Medulla oblongata (tissue), 1 donor: Measurements from ENCODE around the gene FLOT2.
A peak's percentile ranks its signal among the peaks of the same experiment; 100 is the strongest.
"Not testable (repeated sequence)": the region's sequence is repeated elsewhere in the genome, so short reads cannot be mapped to it uniquely, and the experiment has no call there.

ENCODE experiments used
- DNase-seq: peaks from one replicate; pipeline ENCODE4 v3.0.0-alpha.2; 2015; ENCODE audit errors: extremely low spot score

The FLOT2 gene

DNA sequence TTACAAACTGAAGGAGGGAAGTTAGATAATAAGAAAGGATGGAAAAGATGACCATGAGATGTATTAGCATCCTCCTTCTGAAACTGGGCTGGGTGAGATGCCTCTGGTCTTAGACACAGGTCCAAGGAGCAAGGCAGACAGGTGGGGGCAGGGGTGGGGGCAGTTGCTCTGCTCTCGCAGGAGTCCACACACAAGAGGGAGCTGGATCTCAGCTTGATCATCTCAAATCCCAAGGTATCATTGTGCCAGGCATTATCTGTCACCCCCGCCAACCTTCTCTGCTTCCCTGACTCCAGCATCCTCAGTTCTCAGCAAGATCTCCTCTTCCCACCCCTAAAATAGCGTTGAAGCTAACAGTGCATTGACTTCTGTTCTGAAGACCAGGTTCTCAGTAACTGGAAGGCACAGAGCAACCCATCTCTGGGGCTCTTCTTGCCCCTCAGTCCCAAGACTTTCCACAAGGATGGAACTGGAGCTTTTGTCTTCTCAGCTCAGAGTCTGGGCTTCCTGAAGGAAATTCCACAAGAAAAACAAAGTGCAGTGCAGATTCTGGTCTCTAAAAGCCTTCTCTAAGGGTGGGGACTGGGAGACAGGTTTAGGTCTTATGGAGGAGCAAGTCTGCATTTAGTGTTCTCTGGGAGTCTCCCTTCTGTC lies 1.6 kb downstream of the FLOT2 start:
- DNase-seq, result no peak

DNA sequence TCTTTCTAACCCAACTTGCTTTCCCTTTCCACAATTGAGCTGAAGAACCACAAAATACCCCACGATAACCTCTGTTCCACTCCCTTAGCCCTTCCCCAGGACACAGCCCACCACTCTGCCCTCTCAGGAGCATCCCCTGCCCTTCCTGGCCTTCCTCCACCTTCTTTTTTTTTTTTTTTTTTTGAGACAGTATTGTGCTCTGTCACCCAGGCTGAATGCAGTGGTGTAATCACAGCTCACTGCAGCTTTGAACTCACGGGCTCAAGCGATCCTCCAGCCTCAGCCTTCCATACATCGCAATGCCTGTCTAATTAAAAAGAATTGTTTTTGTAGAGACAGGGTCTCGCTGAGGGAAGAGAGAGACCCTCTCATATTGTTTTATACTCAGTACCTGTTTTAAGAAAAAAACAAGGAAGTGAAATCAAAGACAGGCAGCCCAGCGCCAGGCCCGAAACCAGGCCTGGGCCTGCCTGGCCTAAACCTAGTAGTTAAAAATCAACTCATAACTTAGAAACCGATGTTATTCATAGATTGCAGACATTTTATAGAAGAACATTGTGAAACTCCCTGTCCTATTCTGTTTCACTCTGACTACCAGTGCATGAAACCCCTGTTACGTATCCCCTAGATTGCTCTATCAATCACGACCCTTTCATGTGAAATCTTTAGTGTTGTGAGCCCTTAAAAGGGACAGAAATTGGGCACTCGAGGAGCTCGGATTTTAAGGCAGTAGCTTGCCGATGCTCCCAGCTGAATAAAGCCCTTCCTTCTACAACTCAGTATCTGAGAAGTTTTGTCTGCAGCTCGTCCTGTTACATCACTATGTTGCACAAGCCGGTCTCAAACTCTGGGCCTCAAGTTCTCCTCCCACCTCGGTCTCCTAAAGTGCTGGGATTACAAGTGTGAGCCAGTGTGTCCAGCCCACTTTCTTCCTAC lies 4.0 kb downstream of the FLOT2 start:
- DNase-seq, result not testable (repeated sequence)

DNA sequence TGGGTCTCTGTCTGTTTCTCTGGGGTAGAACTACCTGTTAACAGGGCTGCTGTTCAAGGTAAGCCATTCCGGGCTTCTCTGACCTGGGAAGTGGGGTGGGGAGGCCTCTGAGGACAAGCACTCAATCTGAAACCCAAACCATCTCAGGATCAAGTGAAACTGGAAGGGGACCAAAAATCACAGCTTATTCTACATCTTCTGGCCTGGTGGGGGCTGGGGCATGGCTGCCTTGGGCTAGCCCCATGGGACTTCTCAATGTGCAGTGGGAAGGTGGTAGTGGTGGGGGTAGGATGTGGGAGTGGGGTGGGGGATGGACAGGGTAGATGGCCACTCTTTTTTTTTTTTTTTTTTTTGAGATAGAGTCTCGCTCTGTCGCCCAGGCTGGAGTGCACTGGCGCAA lies 5.5 kb downstream of the FLOT2 start:
- DNase-seq, result no peak

DNA sequence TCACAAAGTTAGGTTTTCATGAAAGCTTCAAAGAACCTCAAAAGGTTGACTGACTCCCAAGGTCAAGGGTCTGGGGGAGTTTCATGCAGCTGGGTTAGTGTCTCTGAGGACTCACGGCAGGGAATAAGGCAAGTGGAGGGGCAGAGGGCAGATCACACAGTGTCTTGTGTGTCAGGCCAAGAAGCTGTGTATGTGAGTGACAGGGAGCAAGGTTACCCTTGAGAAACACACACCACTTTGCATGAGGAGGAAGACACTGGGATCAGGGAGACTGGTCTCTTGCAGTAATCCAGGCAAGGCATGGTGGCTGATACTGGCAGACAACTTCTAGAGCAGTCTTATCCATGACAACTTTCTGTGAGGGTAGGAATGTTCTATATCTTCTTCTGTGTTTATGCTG lies 6.3 kb downstream of the FLOT2 start:
- no peak for DNase-seq

DNA sequence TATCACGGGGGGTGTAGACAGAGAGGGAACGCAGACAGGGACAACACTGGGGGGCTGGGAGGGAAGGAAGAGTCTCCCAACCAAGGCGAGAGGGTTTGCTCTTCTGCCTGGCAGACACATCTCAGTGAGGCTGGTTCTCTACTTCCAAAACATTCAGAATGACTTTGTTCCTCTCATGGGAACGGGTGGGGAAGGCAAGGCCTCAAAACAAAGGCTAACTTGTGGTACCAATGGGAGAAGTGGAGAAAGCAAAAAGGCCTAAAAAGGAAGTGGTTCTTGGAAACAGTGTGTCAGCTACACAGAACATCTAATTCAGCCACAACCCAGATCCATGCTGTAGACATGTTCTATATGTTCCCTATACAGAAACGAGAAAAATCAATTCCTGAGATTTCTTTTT lies 7.5 kb downstream of the FLOT2 start:
- peak; percentile 35 for DNase-seq

DNA sequence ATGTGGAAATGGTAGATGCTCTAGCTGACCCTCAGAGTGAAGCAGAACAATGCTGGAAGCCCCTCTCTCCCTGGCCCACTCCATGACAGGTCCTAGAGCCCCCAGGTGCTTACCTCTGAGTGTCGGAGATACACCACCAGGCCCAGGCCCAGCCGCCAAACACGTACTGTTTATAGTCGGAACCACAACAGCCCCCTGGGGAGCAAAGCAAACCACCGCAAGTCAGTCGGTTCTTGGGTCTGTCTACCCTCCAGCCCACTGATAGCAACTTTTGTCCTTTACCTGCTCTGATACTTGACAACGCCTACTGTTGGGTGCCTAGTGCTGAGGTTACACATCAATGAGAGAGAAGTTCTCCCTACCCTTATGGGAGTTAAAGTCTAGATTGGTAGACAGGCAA lies 8.7 kb downstream of the FLOT2 start:
- no peak for DNase-seq

DNA sequence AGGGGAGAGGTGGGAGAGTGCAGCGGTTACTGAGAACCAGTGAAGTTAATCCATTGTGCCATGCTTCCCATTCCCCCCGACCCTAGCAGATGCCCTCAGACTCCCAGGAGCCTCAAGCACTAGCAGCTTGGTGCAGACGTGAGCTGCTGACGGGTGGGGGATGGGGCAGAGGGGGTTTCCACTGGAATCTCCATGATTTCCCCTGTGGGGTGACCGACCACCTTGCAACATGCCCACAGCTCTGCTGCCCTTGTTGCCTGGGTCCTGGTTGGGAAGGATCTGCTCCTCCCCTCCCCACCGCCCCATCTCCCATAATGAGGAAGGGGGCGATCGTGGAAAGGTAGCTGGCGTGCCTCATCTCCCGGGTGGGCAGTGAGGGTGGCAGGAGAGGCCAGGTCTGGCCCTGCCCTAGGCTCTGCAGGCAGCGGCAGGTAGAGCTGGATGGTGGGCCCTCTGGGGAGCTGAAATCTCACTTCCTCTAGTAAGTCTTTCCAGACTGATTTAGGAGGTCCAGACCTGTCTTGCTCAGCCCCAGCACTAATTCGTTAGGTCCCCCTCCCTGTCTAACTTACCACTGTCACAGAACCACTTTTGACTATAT lies 9.6 kb downstream of the FLOT2 start:
- DNase-seq, result no peak

DNA sequence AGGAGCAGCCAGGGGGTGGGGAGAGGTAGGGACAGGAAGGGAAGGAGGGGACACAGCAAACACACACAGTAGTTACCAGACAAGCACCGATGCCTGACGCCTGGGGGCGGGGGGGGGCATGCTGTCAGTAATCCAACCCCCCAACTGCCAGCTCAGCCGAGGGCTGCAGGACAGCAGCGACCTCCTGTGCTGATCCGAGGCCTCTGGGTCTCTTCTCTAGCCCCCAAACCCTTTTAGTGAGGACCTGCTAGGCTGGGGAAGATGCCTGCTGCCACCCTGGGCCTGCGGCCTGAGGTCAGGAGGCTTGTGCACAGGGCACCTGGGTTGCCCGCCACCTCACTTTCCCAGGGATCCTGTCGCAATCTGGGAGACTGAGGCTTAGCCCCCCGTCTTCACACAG lies 11.6 kb downstream of the FLOT2 start:
- no peak for DNase-seq

DNA sequence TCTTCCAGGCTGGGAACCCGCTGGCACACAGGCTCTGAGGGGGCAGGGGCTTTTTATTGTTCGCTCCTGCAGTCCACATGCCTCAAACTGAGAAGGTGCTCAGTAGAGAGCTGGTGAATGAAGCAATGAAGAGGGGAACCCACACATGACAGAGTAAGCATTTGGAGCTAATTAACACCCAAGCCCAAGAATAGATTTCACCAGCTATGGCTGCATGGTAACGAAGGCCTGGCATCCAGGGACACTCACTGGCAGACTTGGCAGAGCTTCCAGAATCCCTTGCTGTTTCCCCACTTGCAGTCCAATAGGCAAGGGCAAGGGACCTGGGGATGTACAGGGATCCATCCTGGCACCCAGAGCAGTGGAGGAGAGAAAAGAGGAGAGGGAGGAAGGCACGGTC lies 12.2 kb downstream of the FLOT2 start:
- DNase-seq, result no peak

DNA sequence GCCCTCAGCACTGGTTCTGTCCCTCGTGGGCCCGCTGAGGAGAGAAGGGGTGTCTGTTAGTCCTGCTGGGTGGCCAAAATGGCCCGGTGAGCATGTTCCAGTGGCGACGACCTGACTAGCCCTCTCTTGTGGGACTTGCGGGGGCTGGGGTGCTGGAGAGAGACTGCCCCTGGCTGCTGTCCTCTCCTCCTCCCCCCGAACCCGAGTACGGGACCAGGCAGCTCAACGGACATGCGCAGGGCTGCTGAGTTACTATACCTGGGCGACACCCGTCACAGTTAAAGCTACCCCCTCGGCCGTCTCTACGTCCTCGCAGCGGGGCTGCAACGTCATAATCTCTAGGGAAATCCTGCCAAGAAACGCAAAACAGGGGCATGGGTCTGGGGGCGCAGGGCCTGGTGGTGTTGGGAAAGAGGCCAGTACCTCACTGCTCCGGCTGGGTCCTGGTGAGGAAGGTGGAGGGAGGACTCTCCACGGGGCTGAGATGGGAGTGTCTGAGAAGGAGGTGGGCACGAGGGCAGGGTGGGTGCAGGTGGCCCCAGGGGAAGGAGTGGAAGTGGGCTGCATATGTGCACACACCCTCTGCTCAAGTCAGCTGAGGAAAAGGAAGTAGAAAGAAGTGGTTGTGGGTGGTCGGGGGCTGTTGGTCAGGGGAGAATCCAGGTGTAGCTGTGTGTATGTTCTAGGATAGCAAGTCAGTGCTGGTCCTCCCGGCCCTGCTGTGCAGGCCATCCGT lies 13.4 kb downstream of the FLOT2 start:
- no peak for DNase-seq

DNA sequence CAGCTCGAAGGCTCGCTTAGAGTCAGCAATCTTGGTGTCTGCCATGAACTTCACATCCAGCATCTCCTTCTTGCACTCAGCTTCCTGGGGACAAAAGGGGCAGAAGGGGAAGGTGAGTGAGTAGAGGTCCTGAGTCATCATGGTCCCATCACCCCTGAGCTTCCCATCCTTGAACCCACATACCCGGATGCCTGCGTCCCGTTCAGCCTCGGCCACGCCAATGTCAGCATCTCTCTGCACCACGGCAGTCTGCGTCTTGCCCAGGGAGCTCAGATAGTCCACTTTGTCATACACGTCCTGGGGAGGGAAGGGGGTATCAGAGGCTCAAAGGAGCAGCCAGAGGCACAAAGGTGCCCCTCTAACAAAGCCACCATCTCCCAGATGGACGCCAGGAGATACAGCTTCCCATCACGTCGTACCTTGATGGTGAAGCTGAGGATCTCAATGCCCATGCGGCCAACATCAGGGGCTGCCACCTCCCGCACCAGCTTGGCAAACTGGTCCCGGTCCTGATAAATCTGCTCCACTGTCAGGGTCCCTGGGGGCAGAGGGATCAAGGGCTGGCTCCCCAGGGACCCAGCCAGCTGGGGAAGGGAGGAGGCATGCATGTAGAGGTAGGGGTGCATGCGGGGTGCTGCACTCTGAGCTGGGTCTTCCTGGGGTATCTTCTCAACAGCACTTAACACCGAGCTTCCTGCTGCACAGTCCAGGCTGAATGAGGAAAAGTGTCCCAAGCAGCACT lies 15.2 kb downstream of the FLOT2 start:
- DNase-seq, result no peak

DNA sequence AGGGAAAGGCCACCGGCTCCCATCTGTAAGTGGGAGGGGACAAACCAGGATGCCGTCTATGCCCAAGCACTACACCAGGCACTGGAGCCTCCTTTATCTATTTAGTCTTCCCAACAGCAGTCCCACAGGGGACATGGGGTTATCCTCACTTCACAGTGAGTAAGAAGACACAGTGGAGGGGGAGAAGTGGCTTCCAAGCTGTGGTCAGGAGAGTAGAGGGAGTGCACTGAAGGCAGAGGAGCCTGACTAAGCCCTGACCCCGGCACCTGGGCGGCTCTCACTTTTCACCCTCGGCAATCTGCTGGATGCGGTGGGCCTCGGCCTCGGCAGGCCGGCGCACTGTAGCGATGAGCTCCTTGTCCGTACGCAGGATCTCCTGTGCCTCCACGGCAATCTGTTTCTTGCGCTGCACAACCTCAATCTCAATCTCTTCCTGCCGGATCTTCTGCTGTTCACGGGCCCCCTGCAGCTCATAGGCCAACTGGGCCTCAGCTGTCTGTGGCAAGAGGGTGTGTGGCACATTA lies 15.9 kb downstream of the FLOT2 start:
- DNase-seq, result no peak

DNA sequence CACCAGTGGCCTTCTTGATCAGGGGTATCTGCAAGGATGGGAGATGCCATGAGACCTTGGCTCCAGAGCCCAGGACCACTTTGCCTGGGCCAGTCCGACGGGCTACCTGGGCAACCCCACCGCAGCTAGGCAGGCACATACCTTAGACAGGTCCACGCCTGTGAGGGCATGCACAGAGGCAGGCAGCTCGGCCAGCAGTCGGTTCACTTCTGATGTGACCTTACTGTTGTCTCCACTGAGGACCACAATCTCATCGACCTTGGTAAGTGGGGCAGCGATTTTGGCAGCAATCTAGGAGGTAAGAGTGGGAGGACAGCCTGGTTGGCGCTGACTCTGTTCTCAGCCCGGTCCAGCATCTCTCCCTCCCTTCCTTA lies 17.0 kb downstream of the FLOT2 start:
- DNase-seq, result no peak

DNA sequence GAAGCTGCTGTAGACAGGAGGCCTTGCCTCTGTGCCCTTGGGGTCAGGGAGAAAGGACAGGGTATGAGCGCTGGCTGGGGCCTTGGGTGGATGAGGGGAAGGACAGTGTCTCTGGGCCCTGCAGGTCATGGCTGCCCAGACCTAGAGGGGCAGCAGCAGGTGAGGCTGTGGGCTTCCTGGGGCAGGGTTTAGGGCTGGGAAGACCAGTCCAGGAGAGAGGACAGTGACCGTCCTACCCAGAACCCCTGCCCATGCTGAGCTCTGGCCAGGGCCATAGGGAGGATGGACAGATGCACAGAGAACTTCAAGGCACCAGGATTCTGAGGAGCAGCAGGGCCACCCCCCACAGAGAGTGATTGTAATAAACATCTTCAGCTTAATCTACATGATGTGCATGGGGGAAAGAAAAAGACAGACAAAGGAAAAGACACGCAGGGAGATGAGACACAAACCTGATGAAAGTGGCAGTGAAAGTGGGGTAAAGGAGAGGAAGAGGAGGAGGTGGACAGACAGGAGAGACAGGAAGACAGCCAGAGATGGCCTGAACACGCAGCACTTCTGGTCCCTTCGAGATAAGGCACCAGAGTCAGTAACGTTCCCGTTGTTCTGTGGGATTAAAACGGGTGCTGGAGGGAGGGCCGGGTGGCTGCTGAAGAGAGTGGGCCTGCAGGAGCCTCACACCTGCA lies 17.5 kb downstream of the FLOT2 start:
- no peak for DNase-seq

DNA sequence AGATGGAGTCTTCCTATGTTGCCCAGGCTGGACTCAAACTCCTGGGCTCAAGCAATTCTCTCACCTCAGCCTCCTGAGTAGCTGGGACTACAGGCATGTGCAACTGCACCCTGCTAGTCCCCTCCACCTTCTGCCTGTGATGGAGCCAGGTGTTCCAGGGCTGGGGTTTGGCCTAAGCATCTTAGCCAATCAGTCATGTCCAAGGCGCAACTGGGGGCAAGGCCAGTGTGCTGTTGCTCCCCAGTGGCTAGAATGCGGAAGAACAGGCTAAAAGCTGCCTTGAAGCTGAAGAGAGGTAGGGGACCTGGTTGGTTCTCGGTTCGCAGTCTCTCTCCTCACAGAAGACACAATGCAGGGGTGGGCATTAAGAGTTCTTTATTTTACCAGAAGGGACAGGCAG lies 18.6 kb downstream of the FLOT2 start:
- peak; percentile 26 for DNase-seq

DNA sequence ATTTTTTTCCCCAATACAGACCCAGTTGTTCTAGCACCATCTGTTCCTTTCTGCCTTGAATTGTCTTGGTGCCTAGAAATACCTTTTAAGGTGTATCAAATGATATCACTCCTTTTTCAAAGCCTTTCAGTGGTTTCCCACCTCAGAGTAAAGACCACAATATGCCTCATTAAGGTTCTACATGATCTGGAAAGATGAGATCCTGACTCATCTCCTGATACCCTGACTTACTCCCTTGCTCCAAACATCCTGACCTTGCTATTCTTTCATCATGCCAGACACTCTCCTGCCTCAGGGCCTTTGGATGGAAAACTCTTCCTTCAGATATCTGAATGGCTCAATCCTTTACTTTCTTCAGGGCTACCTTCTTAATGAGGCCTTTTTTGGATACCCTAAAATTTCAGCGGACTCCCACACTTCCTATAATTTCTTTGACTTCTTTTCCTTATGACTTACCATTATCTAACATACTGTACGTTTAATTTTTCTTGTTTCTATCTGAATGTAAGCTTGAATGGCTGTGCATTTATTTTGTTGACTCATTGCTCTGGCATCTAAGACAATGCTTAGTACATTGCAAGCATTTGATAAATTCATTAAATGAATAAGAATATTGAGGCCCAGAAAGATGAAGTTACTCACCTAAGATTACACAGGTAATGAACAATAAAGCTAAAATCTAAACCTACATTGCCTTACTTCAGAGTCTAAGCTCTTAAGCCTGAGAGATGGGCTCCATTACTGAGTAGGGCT lies 19.2 kb downstream of the FLOT2 start:
- DNase-seq, result no peak

DNA sequence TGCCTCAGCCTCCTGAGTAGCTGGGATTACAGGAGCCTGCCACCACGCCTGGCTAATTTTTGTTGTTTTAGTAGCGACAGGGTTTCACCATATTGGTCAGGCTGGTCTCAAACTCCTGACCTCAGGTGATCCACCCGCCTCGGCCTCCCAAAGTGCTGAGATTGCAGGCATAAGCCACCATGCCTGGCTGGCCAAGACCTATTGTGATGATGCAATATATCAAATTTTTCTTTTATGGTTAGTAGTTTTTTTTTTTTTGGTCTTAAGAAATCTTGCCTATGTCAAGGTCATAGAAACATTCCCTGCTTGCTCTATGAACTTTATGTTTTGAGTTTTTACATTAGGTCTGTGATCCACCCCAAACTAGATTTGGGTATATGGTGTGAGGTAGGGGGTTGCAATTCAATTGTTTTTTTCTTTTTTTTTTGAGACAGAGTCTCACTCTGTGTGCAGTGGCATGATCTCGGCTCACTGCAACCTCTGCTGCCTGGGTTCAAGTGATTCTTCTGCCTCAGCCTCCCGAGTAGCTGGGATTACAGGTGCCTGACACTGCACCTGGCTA lies 20.3 kb downstream of the FLOT2 start:
- not testable (repeated sequence) for DNase-seq

DNA sequence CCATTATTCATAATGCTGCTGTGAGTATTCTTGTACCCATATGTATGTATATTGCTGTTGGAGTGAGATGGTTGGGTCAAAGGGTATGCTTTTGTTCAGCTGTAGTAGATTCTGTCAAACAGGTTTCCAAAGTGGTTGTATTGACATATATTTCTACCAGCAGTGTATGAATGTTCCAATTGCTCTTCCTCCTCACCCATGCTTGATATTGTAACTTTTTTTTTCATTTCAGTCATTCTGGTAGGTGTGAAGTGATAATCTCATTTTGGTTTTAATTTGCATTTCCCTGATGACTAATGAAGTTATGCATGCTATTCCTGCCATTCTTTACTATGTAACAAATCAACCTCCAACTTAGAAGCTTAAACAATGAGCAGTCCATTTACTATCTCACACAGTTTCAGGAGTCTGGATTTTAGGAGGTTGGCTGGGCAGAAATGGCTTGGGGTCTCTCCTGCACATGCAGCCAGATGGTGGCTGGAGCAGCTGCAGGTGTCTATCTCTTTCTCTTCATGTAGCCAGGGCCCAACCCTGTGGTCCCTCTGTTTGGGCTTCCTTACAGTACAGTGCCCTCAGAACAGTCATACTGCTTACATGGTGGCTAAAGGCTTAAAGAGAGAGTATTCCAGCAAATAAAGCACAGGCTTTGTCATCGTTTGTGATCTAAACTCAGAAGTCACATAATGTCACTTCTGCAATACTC lies 21.5 kb downstream of the FLOT2 start:
- no peak for DNase-seq

DNA sequence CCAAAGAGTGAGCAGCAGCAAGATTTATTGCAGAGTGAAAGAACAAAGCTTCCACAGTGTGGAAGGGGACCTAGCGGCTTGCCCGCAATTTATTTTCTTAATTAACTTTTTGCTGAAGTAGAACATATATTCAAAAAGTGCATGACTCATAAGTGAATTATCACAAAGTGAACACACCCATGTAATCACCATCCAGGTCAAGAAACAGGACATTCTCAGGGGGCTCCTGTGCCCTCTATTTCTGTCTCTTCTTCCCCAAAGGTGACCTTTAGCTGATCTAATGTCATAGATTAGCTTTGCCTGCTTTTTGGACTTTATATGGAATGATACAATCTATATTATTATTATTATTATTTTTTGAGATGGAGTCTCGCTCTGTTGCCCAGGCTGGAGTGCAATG lies 22.8 kb downstream of the FLOT2 start:
- no peak for DNase-seq
